Measurements from ENCODE around the gene NFYC.

NFYC gene

GRCh38 chr1:40691538-40692428 lies at the start of gene NFYC:
TSS of gene NFYC (plus strand) at chr1:40691704. CDS start at chr1:40738844, 47,140 bp downstream.
- DNase-seq (ENCODE audit: low read depth), result peak; percentile 93
- H3K4me3 ChIP-seq (ENCODE audit: low read depth, low read length), result peak within 1 kb of the TSS; percentile 86

DNA sequence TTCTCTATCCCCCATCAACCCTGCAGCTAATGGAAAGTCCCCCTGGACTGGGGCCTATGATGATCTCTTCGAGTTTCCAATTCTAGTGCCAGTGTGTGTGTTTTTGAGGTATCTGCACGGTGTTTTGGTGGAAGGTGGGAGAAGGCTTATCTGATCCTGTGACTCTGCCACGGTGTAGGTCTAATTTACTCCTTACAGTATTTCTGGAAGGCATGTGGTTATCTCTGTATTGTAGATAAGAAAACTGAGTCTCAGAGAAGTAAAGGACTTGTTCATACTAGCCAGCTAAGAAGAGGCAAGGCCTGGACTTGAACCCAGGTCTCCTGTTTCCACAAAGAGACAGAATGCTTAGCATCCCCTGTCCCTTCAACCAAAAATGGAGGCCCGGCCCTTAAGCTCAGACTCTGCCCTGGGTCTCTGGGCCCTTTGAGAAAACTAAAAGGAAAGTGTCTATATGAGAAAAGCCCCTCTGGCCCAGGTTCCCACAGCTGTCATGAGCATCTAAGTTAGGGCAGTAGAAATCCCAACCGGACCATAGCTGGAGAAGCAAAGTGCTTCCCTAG lies 46.3 kb upstream of the NFYC start:
- no peak overlapping the region for H3K4me3 ChIP-seq (ENCODE audit: low read depth, low read length)
- no peak for DNase-seq (ENCODE audit: low read depth)

GRCh38 chr1:40646315-40646714 lies 45.2 kb upstream of the NFYC start:
- no peak overlapping the region for H3K4me3 ChIP-seq (ENCODE audit: low read depth, low read length)
- DNase-seq (ENCODE audit: low read depth), result no peak

GRCh38 chr1:40648200-40648599 lies 43.3 kb upstream of the NFYC start:
- no peak for DNase-seq (ENCODE audit: low read depth)
- no peak overlapping the region for H3K4me3 ChIP-seq (ENCODE audit: low read depth, low read length)

GRCh38 chr1:40648928-40649591 lies 42.4 kb upstream of the NFYC start:
- no peak for DNase-seq (ENCODE audit: low read depth)

DNA sequence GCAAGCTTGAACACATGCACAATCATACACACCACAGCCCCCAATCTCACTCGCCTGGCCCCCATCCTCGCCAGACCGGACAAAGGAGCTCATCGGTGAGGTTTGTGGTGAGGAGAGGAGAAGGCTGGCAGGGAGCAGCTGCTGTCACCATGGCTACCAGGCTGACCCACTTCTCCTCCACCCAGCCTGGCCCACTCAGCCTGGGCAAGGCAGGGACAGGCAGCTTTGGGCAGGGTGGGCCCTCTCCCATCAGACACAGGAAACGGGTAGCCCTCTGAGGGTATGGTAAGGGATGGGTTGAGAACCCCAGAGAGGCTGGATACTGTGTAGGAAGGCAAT lies 41.9 kb upstream of the NFYC start:
- DNase-seq (ENCODE audit: low read depth), result no peak

More at GRCh38 chr1:40648928-40649591, 42.4 kb upstream of the NFYC start:
- no peak overlapping the region for H3K4me3 ChIP-seq (ENCODE audit: low read depth, low read length)

GRCh38 chr1:40650075-40650474 lies 41.4 kb upstream of the NFYC start:
- no peak for DNase-seq (ENCODE audit: low read depth)
- no peak overlapping the region for H3K4me3 ChIP-seq (ENCODE audit: low read depth, low read length)

More for the DNA sequence above, 41.9 kb upstream of the NFYC start:
- H3K4me3 ChIP-seq (ENCODE audit: low read depth, low read length), result no peak overlapping the region

DNA sequence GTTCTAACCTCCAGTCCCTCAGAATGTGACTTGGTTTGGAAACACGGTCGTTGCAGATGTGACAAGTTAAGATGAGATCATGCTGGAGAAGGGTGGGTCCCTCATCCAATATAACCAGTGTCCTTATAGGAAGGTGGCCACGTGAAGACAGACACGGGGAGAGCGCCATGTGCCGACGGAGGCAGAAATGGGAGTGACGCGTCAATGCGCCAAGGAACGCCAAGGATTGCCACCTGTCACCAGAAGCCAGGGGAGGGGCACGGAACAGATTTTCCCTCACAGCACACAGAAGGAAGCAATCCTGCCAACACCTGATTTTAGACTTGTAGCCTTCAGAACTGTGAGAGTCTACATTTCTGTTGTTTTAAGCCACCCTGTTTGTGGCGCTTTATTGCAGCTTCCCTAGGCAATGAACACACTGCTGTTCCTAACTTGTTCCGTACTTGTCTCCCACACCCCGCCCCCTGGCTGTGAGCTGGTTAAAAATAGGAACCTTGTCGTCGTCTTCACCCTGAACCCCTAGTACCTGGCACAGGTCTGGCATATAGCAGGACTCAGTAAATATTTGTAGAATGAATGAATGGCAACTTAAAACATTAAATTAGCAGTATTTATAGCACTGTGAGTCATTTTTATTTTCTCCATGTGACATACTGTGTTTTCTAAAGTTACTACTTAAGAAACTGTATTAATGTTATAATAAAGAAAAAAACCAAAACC lies 40.2 kb upstream of the NFYC start:
- H3K4me3 ChIP-seq (ENCODE audit: low read depth, low read length), result no peak overlapping the region
- DNase-seq (ENCODE audit: low read depth), result no peak

DNA sequence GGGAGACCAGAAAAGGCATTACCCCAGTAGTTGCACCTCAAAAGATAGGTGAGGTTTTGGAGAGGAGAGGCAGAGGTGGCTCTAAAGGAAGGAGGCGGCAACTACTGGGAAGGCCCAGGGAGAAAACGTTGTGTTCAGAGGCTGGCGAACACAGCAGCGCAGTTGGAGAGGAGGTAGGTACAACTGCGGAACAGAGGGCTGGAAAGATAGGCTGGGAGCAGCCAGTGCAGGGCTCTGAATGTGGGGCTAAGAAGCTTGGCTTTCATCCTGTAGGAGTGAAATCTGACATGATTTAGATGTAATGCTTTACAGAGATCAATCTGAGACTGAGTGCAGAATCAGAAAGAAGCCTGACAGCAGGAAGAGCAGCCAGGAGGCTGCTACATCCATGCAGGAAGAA lies 39.0 kb upstream of the NFYC start:
- DNase-seq (ENCODE audit: low read depth), result no peak
- H3K4me3 ChIP-seq (ENCODE audit: low read depth, low read length), result no peak overlapping the region

DNA sequence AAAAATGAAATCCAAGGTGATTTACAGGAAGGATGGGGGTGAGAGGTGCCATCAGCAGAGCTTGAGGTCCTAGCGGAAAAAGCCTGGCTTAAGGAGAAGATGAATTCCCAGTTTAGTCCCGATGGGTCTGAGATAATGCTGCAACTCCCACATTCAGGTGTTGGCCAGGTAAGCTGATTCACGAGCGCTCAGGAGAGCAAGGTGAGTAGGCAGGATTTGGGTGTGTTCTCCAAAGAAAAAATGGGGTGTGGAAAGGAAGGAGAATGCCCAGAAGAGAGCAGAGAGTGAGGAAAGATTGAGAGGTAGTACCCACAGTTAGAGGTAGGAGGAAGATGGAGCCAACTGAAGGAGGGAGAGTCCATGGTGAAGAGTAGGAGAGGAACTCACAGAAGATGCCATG lies 38.5 kb upstream of the NFYC start:
- H3K4me3 ChIP-seq (ENCODE audit: low read depth, low read length), result no peak overlapping the region
- no peak for DNase-seq (ENCODE audit: low read depth)

DNA sequence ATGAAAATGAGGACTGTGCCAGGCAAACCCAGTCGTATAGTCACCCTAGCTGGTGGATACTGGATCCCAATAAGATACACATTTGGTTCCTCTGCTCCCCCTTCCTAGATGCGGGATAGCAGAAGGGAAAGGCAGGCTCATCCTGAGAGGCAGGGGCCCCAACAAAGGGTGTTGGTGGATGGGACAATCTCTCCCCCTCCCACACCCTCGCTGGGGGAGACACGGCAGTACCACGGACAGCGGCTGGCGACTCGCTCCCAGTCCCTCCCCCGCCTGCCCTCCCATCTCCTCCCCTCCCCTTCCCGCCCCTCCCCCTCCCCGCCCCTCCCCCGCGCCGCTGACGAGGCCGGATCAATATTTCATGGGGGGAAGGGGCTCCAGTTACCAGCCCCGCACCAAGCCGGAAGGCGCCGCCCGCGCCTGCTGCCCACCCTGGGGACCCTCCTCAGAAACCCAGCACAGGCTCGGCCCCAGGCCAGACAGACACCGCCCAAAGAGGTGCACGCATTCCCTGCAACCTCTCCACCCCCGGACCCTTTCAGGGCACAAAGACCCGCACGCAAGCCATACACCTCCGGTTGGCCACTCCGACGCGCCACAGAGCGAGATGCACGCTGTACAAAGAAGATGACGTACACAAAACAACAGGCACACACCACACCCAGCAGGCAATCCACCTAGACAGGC lies 37.5 kb upstream of the NFYC start:
- no peak for DNase-seq (ENCODE audit: low read depth)

DNA sequence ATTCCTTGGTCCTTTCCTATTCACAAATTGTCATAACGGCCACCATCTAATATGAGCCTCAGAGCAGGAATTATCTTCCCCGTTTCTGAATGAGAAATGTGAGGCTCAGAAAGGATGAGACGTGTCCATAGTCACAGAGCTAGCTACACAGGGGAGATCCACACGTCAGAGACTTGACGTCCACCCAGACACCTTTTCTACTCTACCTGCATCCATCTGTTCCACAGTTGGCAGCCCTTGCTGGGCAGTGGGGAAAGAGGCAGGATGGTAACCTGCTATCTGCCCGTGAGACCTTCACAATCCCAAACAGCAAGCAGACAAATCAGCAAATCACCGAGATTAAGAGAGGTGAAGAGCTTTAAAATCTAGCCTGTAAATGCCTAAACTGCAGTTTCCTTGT lies 34.5 kb upstream of the NFYC start:
- no peak overlapping the region for H3K4me3 ChIP-seq (ENCODE audit: low read depth, low read length)

More for the DNA sequence above, 37.5 kb upstream of the NFYC start:
- no peak overlapping the region for H3K4me3 ChIP-seq (ENCODE audit: low read depth, low read length)

DNA sequence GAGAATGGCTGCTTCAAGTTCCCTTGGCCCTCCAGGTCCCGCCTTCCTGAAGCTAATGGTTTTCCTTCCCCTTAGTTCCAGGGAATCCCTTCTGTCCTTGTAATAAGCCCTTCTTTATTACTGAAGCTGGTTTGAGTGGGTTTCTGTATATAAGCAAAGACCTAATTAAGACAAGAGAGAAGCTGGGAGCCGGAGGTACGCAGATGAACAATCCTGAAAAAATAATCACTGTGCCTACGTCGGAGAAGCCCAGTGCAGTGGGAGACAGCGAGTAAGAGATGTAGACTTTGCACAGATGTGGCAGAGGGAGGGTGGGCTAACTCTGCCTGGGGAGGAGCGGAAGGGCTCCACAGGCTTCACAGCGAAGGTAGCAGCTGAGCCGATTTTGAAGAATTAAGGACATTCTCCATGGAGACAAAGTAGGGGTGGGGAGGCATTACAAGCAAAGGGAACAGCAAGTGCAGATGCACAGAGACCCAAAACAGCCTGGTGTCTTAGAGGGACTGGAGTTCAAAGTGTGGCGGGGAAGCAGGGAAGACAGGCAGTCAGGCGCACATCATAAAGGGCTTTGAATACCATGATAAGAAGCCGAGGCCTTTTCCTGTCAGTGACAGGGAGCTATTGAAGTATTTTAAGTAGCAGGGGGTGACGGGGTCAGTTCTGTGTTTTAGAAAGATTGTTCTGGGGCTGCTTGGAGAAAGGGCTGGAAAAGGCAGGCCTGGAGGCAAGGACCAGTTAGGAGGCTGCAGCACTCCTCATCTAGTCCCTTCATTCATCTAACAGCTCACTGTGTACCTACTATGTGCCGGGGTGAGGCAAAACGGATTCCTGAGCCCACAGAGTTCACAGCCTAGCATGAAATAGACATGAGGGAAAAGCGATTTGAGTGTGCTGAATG lies 32.5 kb upstream of the NFYC start:
- no peak for DNase-seq (ENCODE audit: low read depth)
- no peak overlapping the region for H3K4me3 ChIP-seq (ENCODE audit: low read depth, low read length)

More for the DNA sequence above, 34.5 kb upstream of the NFYC start:
- no peak for DNase-seq (ENCODE audit: low read depth)

DNA sequence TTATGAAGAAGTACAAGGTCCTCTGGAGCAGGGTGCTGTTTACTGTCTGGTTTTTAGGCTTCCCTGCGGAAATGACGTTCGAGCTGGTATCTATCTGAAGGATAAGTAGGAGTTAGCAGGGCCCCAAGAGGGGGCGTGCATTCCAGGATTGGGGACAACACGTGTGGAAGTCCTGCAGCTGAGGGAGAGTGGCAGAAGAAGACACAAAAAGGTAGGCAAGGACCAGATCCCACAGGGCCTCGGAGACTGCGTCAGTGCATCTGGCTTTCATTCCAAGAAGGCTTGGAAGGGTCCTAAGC lies 31.9 kb upstream of the NFYC start:
- DNase-seq (ENCODE audit: low read depth), result no peak

DNA sequence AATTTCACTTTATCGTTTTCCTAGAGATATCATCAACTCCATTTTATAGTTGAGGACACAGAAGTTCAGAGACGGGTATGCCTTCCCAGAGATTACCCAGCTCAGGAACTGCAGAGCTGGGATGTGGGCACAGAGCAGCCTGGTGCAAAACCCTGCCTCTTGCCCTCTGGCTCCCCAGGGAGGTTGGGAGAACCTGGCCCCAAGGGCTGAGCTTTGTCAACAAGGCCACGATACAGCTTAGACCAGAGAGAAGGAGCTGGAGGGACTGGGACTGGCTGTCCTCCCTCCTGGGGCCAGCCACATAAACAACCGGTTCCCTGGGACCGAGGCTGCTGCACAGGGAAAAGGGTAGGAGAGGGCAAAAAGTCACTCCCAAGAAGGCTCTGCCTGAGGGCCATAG lies 29.8 kb upstream of the NFYC start:
- no peak overlapping the region for H3K4me3 ChIP-seq (ENCODE audit: low read depth, low read length)
- no peak for DNase-seq (ENCODE audit: low read depth)

More for the DNA sequence above, 31.9 kb upstream of the NFYC start:
- no peak overlapping the region for H3K4me3 ChIP-seq (ENCODE audit: low read depth, low read length)

DNA sequence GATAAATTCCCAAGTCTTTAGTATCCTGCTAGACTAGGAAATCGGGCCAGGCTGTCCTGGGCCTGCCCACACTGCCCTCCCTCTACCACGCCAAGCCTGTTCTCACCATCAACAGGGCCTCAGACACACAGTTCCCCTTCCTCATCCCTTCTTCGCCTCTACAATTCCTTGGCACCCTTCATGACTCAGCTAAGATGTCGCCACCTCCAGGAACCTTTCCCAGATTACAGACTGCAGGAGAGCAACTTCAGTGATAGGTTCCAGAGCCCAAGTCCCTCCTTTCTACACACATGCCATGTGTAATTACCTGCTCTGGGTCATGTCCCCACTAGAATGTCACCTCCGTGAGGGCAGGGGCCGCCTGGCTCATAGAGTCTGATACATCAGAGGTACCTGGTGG lies 29.4 kb upstream of the NFYC start:
- DNase-seq (ENCODE audit: low read depth), result no peak
- no peak overlapping the region for H3K4me3 ChIP-seq (ENCODE audit: low read depth, low read length)

- DNase-seq (ENCODE audit: low read depth), result no peak
- H3K4me3 ChIP-seq (ENCODE audit: low read depth, low read length), result no peak overlapping the region
Observed at GRCh38 chr1:40662864-40663263, 28.6 kb upstream of the NFYC start.

DNA sequence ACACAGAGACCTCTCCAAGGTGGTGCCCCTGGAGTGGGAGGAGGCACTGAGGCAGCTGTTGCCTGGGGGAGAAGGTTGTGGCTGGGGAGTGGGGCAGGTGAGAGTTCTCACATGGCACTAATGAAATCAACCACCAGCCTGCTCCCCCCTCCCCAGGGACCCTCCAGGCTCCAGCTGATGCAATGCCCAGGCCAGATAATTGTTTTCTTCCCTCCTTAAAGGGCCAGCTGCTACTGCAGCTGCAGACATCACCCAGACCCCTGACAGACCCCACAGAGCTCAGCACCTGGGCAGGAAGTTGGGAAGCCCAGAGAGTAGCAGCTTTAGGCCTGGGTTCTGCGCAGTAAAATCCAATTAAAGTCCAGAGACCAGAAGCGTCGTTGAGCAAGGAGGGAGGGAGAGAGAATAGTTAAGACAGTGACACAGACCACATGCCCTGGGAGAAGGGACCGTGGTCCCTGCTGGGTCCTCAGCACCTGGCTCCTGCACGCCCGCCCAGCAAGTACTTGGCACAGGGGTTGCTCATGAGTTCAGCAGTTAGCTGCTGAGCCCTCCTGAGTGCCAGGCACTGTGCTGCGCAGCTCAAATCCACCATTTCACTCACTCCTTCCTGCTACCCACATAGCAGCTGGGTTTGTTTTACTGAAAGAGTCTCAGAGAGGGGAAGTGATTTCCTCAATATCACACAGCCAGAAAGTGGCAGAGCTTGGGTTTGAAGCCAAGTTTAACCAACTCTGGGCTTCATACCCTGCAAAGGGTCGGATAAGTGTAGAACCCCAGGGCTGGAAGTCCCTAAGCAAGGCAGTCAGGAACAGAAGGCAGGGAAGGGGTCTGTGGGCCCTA lies 28.0 kb upstream of the NFYC start:
- H3K4me3 ChIP-seq (ENCODE audit: low read depth, low read length), result no peak overlapping the region
- no peak for DNase-seq (ENCODE audit: low read depth)
